WTC11 (cell line): Measurements from ENCODE around the gene IKBKE.

Source experiments
- JUN ChIP-seq: sonication (generic); formaldehyde crosslinking; IDR thresholded peaks from 2 replicates; pipeline ENCODE4 v1.8.0; 2023; ENCODE audit warnings: mild to moderate bottlenecking, missing genetic modification reagents
- MAX ChIP-seq: sonication (generic); formaldehyde crosslinking; IDR thresholded peaks from 2 replicates; pipeline ENCODE4 v1.8.0; 2022; ENCODE audit warnings: mild to moderate bottlenecking, missing genetic modification reagents
- MLX ChIP-seq: sonication (generic); formaldehyde crosslinking; IDR thresholded peaks from 2 replicates; pipeline ENCODE4 v1.8.1; 2023; ENCODE audit warnings: mild to moderate bottlenecking, missing genetic modification reagents, moderate library complexity
- RELA ChIP-seq: sonication (generic); formaldehyde crosslinking; IDR thresholded peaks from 2 replicates; pipeline ENCODE4 v1.8.1; 2022; ENCODE audit warnings: missing genetic modification reagents, mild to moderate bottlenecking, borderline replicate concordance
- ZBTB43 ChIP-seq: sonication (generic); formaldehyde crosslinking; IDR thresholded peaks from 2 replicates; pipeline ENCODE4 v1.8.1; 2023; ENCODE audit warnings: mild to moderate bottlenecking, missing genetic modification reagents
- TF ChIP-seq, protein P1 (sequence below): sonication (generic); formaldehyde crosslinking; IDR thresholded peaks from 2 replicates; pipeline ENCODE4 v1.8.1; 2023; ENCODE audit warnings: mild to moderate bottlenecking, moderate library complexity, missing genetic modification reagents
- TF ChIP-seq, protein P2 (sequence below): fragments of 200-600 bp; IDR thresholded peaks from 2 replicates; pipeline ENCODE4 v1.8.0; 2022; ENCODE audit warnings: antibody characterized with exemption

DNA sequence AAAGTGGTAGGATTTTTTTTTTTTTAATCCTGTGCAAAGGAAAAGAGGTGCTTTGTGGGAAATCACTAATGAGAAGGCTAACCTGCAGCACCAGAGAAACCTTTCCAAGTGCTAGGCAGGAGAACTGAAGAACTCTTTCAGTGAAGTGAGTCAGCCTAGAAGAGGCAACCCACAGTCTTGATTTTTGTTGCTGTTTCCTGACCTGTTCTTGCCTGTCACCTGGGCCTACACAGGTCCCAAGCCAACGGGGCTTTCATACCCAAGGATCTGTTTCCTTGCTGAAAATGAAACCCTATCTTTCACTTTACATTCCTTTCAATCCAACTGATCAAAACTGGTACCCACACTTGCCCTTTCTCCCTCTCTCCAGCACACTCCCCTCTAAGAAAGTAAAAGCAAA, 7.1 kb upstream of the IKBKE start:
- TF ChIP-seq ZBTB43 (CRISPR knock-in tag) (no peak), MAX (no peak), JUN (CRISPR knock-in tag) (no peak), MLX (CRISPR knock-in tag) (no peak), RELA (no peak)
- TF ChIP-seq, protein P1, sequence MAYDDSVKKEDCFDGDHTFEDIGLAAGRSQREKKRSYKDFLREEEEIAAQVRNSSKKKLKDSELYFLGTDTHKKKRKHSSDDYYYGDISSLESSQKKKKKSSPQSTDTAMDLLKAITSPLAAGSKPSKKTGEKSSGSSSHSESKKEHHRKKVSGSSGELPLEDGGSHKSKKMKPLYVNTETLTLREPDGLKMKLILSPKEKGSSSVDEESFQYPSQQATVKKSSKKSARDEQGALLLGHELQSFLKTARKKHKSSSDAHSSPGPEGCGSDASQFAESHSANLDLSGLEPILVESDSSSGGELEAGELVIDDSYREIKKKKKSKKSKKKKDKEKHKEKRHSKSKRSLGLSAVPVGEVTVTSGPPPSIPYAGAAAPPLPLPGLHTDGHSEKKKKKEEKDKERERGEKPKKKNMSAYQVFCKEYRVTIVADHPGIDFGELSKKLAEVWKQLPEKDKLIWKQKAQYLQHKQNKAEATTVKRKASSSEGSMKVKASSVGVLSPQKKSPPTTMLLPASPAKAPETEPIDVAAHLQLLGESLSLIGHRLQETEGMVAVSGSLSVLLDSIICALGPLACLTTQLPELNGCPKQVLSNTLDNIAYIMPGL (CRISPR knock-in tag), result no peak
- TF ChIP-seq, protein P2, sequence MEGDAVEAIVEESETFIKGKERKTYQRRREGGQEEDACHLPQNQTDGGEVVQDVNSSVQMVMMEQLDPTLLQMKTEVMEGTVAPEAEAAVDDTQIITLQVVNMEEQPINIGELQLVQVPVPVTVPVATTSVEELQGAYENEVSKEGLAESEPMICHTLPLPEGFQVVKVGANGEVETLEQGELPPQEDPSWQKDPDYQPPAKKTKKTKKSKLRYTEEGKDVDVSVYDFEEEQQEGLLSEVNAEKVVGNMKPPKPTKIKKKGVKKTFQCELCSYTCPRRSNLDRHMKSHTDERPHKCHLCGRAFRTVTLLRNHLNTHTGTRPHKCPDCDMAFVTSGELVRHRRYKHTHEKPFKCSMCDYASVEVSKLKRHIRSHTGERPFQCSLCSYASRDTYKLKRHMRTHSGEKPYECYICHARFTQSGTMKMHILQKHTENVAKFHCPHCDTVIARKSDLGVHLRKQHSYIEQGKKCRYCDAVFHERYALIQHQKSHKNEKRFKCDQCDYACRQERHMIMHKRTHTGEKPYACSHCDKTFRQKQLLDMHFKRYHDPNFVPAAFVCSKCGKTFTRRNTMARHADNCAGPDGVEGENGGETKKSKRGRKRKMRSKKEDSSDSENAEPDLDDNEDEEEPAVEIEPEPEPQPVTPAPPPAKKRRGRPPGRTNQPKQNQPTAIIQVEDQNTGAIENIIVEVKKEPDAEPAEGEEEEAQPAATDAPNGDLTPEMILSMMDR, result no peak
